Mesendoderm (in vitro differentiated cells): ENCODE data around the gene SNX27.
A peak's percentile ranks its signal among the peaks of the same experiment; 100 is the strongest.
"Not testable (repeated sequence)": the region's sequence is repeated elsewhere in the genome, so short reads cannot be mapped to it uniquely, and the experiment has no call there.

Source experiments
- DNase-seq: peaks from one replicate; pipeline ENCODE4 v3.0.0; 2013
- H2AK5ac ChIP-seq: 2 replicates; pipeline ENCODE4 v1.6.1; 2013; ENCODE audit warnings: low read length, inconsistent platforms
- H2BK120ac ChIP-seq: 2 replicates; pipeline ENCODE4 v1.6.1; 2013; ENCODE audit warnings: low read depth, mild to moderate bottlenecking, low read length, moderate library complexity, mixed read lengths
- H2BK15ac ChIP-seq: replicated peaks from 2 replicates; pipeline ENCODE4 v1.6.1; 2013; ENCODE audit warnings: low read depth, mild to moderate bottlenecking, moderate library complexity
- H2BK5ac ChIP-seq: 2 replicates; pipeline ENCODE4 v1.6.1; 2013; ENCODE audit warnings: low read length, inconsistent platforms
- H3K18ac ChIP-seq: 2 replicates; pipeline ENCODE4 v1.6.1; 2013; ENCODE audit warnings: mild to moderate bottlenecking, low read length, mixed read lengths
- H3K23ac ChIP-seq: one replicate; pipeline ENCODE4 v1.6.1; 2013; ENCODE audit warnings: low read length
- H3K27ac ChIP-seq: 2 replicates; pipeline ENCODE4 v1.5.1; 2013; ENCODE audit warnings: low read depth, mild to moderate bottlenecking, inconsistent platforms, low read length, moderate library complexity
- H3K27me3 ChIP-seq: 2 replicates; pipeline ENCODE4 v1.6.1; 2013; ENCODE audit warnings: low read length, control low read depth, mild to moderate bottlenecking, inconsistent platforms; ENCODE audit not compliant: insufficient read depth, poor library complexity
- H3K36me3 ChIP-seq: 2 replicates; pipeline ENCODE4 v1.6.1; 2013; ENCODE audit warnings: low read length, inconsistent platforms; ENCODE audit not compliant: control insufficient read depth, insufficient read depth
- H3K4ac ChIP-seq: one replicate; pipeline ENCODE4 v1.6.1; 2013; ENCODE audit warnings: low read depth, mild to moderate bottlenecking, low read length, moderate library complexity
- H3K4me1 ChIP-seq: 2 replicates; pipeline ENCODE4 v1.6.1; 2013; ENCODE audit warnings: low read depth, low read length, inconsistent platforms; ENCODE audit not compliant: control insufficient read depth
- H3K4me2 ChIP-seq: 2 replicates; pipeline ENCODE4 v1.6.1; 2013; ENCODE audit warnings: low read length
- H3K4me3 ChIP-seq: 2 replicates; pipeline ENCODE4 v1.5.1; 2013; ENCODE audit warnings: mild to moderate bottlenecking, low read length
- H3K56ac ChIP-seq: one replicate; pipeline ENCODE4 v1.6.1; 2013; ENCODE audit warnings: low read length
- H3K79me1 ChIP-seq: 2 replicates; pipeline ENCODE4 v1.6.1; 2013; ENCODE audit warnings: low read length, inconsistent platforms
- H3K79me2 ChIP-seq: 2 replicates; pipeline ENCODE4 v1.6.1; 2013; ENCODE audit warnings: mild to moderate bottlenecking, low read length; ENCODE audit not compliant: control insufficient read depth, insufficient read depth
- H3K9ac ChIP-seq: 2 replicates; pipeline ENCODE4 v1.6.1; 2013; ENCODE audit warnings: low read length, inconsistent platforms
- H4K5ac ChIP-seq: one replicate; pipeline ENCODE4 v1.6.1; 2013; ENCODE audit warnings: low read length
- H4K8ac ChIP-seq: one replicate; pipeline ENCODE4 v1.6.1; 2013; ENCODE audit warnings: low read depth, mild to moderate bottlenecking, control low read depth, low read length, moderate library complexity
- WGBS: extraction: QIAGEN DNeasy Blood & Tissue Kit; methylation state at CpG from one replicate; pipeline ENCODE4 v1.1.7; 2013; ENCODE audit warnings: low lambda C conversion rate, missing lambda C conversion rate; ENCODE audit not compliant: insufficient coverage; ENCODE audit errors: extremely low coverage; 5-methylcytosine and 5-hydroxymethylcytosine counted together

SNX27 gene

GRCh38 chr1:151590961-151591360 lies 20.9 kb upstream of the SNX27 start:
- no peak overlapping the region for H2BK15ac ChIP-seq
- H3K36me3 ChIP-seq = no peaks in the 10 kb centered on the region
- H2BK5ac ChIP-seq = no peak overlapping the region
- H3K27me3 ChIP-seq = no peaks in the 10 kb centered on the region
- no peaks in the 10 kb centered on the region for H3K4me1 ChIP-seq
- no peak overlapping the region for H4K5ac ChIP-seq
- H3K18ac ChIP-seq = no peak overlapping the region
- no peak overlapping the region for H3K9ac ChIP-seq
- no peaks in the 10 kb centered on the region for H3K79me2 ChIP-seq
- DNase-seq = no peak
- no peak overlapping the region for H2AK5ac ChIP-seq
- H3K4me2 ChIP-seq = no peak overlapping the region
- no peak overlapping the region for H2BK120ac ChIP-seq
- no peaks in the 10 kb centered on the region for H3K79me1 ChIP-seq
- no peak overlapping the region for H4K8ac ChIP-seq
- H3K27ac ChIP-seq = no peak overlapping the region
- no peak overlapping the region for H3K4me3 ChIP-seq
- H3K56ac ChIP-seq = no peak overlapping the region
- no CpG with 5 or more reads among the region's 3 CpGs for WGBS
- H3K23ac ChIP-seq = no peak overlapping the region
- no peak overlapping the region for H3K4ac ChIP-seq

GRCh38 chr1:151593730-151594129 lies 18.1 kb upstream of the SNX27 start:
- Histone ChIP-seq H3K4me3 (no peak overlapping the region), H3K79me1 (no peaks in the 10 kb centered on the region), H4K5ac (no peak overlapping the region), H2BK15ac (no peak overlapping the region), H2BK120ac (no peak overlapping the region), H3K4me1 (no peaks in the 10 kb centered on the region), H3K36me3 (no peaks in the 10 kb centered on the region), H3K27ac (no peak overlapping the region), H3K18ac (no peak overlapping the region), H3K4me2 (peak overlapping the region; percentile 64), H3K56ac (peak overlapping the region; percentile 18), H3K27me3 (no peaks in the 10 kb centered on the region), H3K4ac (no peak overlapping the region), H3K79me2 (no peaks in the 10 kb centered on the region), H3K9ac (peak overlapping the region; percentile 35), H4K8ac (no peak overlapping the region), H2BK5ac (no peak overlapping the region), H3K23ac (no peak overlapping the region), H2AK5ac (no peak overlapping the region)
- peak; percentile 35 for DNase-seq
- no CpG with 5 or more reads among the region's 9 CpGs for WGBS

- no peaks in the 10 kb centered on the region for H3K4me1 ChIP-seq
- no peak overlapping the region for H2BK15ac ChIP-seq
- no peak overlapping the region for H2BK120ac ChIP-seq
- no peak overlapping the region for H2AK5ac ChIP-seq
- no peak overlapping the region for H3K27ac ChIP-seq
- WGBS = no CpG with 5 or more reads among the region's 12 CpGs
- H3K79me2 ChIP-seq = no peaks in the 10 kb centered on the region
- no peak overlapping the region for H3K23ac ChIP-seq
- no peak overlapping the region for H3K4ac ChIP-seq
- H4K5ac ChIP-seq = no peak overlapping the region
- no peak overlapping the region for H4K8ac ChIP-seq
- H3K9ac ChIP-seq = peak overlapping the region; percentile 35
- peak; percentile 89 for DNase-seq
- H3K79me1 ChIP-seq = no peaks in the 10 kb centered on the region
- H2BK5ac ChIP-seq = no peak overlapping the region
- no peak overlapping the region for H3K4me3 ChIP-seq
- H3K18ac ChIP-seq = no peak overlapping the region
- no peaks in the 10 kb centered on the region for H3K27me3 ChIP-seq
- H3K36me3 ChIP-seq = no peaks in the 10 kb centered on the region
- H3K56ac ChIP-seq = peak overlapping the region; percentile 18
- peak overlapping the region; percentile 64 for H3K4me2 ChIP-seq
Observed at GRCh38 chr1:151594143-151594625, 17.7 kb upstream of the SNX27 start.

- Histone ChIP-seq H3K79me1 (no peaks in the 10 kb centered on the region), H3K79me2 (no peaks in the 10 kb centered on the region), H2BK5ac (no peak overlapping the region), H3K4me2 (no peak overlapping the region), H3K23ac (no peak overlapping the region), H2BK120ac (no peak overlapping the region), H3K9ac (no peak overlapping the region), H4K5ac (no peak overlapping the region), H3K4me1 (no peaks in the 10 kb centered on the region), H3K36me3 (no peaks in the 10 kb centered on the region), H2BK15ac (no peak overlapping the region), H3K27me3 (no peaks in the 10 kb centered on the region), H3K18ac (no peak overlapping the region), H3K56ac (no peak overlapping the region), H2AK5ac (no peak overlapping the region), H3K4ac (no peak overlapping the region), H3K27ac (no peak overlapping the region), H3K4me3 (no peak overlapping the region), H4K8ac (no peak overlapping the region)
- no peak for DNase-seq
- no CpG with 5 or more reads among the region's 5 CpGs for WGBS
Observed at GRCh38 chr1:151596166-151596953, 15.5 kb upstream of the SNX27 start.

- not testable (repeated sequence) for H3K79me2 ChIP-seq, H3K27me3 ChIP-seq, H2BK15ac ChIP-seq, H3K23ac ChIP-seq, H3K36me3 ChIP-seq, H3K9ac ChIP-seq, H3K4me3 ChIP-seq, H3K79me1 ChIP-seq, DNase-seq, H3K4me1 ChIP-seq, H3K56ac ChIP-seq, H4K5ac ChIP-seq, H3K4me2 ChIP-seq, H3K27ac ChIP-seq, H2BK120ac ChIP-seq, H3K4ac ChIP-seq, H3K18ac ChIP-seq, H2AK5ac ChIP-seq, H2BK5ac ChIP-seq
- H4K8ac ChIP-seq = peak overlapping the region; percentile 28
- no CpG with 5 or more reads among the region's 5 CpGs for WGBS
Observed at GRCh38 chr1:151602550-151602949, 9.3 kb upstream of the SNX27 start.

- Histone ChIP-seq H3K79me1 (no peaks in the 10 kb centered on the region), H3K4me1 (no peaks in the 10 kb centered on the region), H3K4ac (no peak overlapping the region), H3K18ac (no peak overlapping the region), H3K36me3 (no peaks in the 10 kb centered on the region), H2BK15ac (no peak overlapping the region), H3K23ac (no peak overlapping the region), H2BK120ac (no peak overlapping the region), H4K5ac (no peak overlapping the region), H3K27ac (no peak overlapping the region), H2BK5ac (no peak overlapping the region), H3K9ac (no peak overlapping the region), H3K4me2 (no peak overlapping the region), H3K56ac (no peak overlapping the region), H2AK5ac (no peak overlapping the region), H3K79me2 (no peaks in the 10 kb centered on the region), H4K8ac (no peak overlapping the region), H3K27me3 (no peaks in the 10 kb centered on the region), H3K4me3 (no peak overlapping the region)
- no peak for DNase-seq
- WGBS = no CpG with 5 or more reads among the region's 2 CpGs
Observed at GRCh38 chr1:151604291-151604690, 7.6 kb upstream of the SNX27 start.
